ENCODE measurements around the gene CD99. TPM values are rescaled to one million over a fixed set of nuclear protein-coding genes. Genes with fewer than 3 reads are reported as not detected.

CD99 gene
- total RNA-seq, 1 experiment from 2014 or later = 2.4 TPM

- DNase-seq (ENCODE audit: low spot score) = no peak
Observed at GRCh38 chrX:2698604-2699003, 7.5 kb downstream of the CD99 start.

GRCh38 chrX:2699959-2700358, 8.9 kb downstream of the CD99 start:
- DNase-seq (ENCODE audit: low spot score) = no peak

GRCh38 chrX:2700405-2701320, 9.6 kb downstream of the CD99 start:
- no peak for DNase-seq (ENCODE audit: low spot score)

GRCh38 chrX:2701600-2701999, 10.5 kb downstream of the CD99 start:
- DNase-seq (ENCODE audit: low spot score) = no peak

GRCh38 chrX:2703991-2704369, 12.9 kb downstream of the CD99 start:
- DNase-seq (ENCODE audit: low spot score) = no peak

- DNase-seq (ENCODE audit: low spot score) = no peak
Observed at GRCh38 chrX:2705046-2705832, 14.1 kb downstream of the CD99 start.

- DNase-seq (ENCODE audit: low spot score) = no peak
Observed at GRCh38 chrX:2707334-2707760, 16.3 kb downstream of the CD99 start.

- DNase-seq (ENCODE audit: low spot score) = no peak
Observed at GRCh38 chrX:2708021-2708420, 16.9 kb downstream of the CD99 start.

- no peak for DNase-seq (ENCODE audit: low spot score)
Observed at GRCh38 chrX:2708592-2709188, 17.6 kb downstream of the CD99 start.

GRCh38 chrX:2709556-2709955, 18.5 kb downstream of the CD99 start:
- no peak for DNase-seq (ENCODE audit: low spot score)

GRCh38 chrX:2710041-2710840, 19.1 kb downstream of the CD99 start:
- peak; percentile 40 for DNase-seq (ENCODE audit: low spot score)

- DNase-seq (ENCODE audit: low spot score) = no peak
Observed at GRCh38 chrX:2711441-2711840, 20.3 kb downstream of the CD99 start.

GRCh38 chrX:2712428-2712827, 21.3 kb downstream of the CD99 start:
- no peak for DNase-seq (ENCODE audit: low spot score)

- no peak for DNase-seq (ENCODE audit: low spot score)
Observed at GRCh38 chrX:2712890-2713840, 22.1 kb downstream of the CD99 start.

GRCh38 chrX:2714551-2714950, 23.5 kb downstream of the CD99 start:
- DNase-seq (ENCODE audit: low spot score) = no peak

- no peak for DNase-seq (ENCODE audit: low spot score)
Observed at GRCh38 chrX:2715066-2715600, 24.0 kb downstream of the CD99 start.

- no peak for DNase-seq (ENCODE audit: low spot score)
Observed at GRCh38 chrX:2717312-2717711, 26.2 kb downstream of the CD99 start.

GRCh38 chrX:2718821-2719220, 27.7 kb downstream of the CD99 start:
- DNase-seq (ENCODE audit: low spot score) = no peak

GRCh38 chrX:2719774-2720447, 28.8 kb downstream of the CD99 start:
- no peak for DNase-seq (ENCODE audit: low spot score)

Data from HT-29 (cell line).